Endothelial cell (in vitro differentiated cells): Measurements from ENCODE around the gene TCF15. TPM values are rescaled to one million over a fixed set of nuclear protein-coding genes. Genes with fewer than 3 reads are reported as not detected.

Experiments used
- DNase-seq: peaks from one replicate; pipeline ENCODE4 v3.0.0; 2021; ENCODE audit warnings: low spot score
- H3K27ac Mint-ChIP-seq: one replicate; pipeline ENCODE4 v1.8.0; 2021; ENCODE audit warnings: mixed read lengths, inconsistent platforms; ENCODE audit not compliant: unreplicated experiment
- H3K27me3 Mint-ChIP-seq: one replicate; pipeline ENCODE4 v1.8.0; 2021; ENCODE audit warnings: mild to moderate bottlenecking, moderate library complexity, mixed read lengths, inconsistent platforms; ENCODE audit not compliant: unreplicated experiment
- H3K36me3 Mint-ChIP-seq: one replicate; pipeline ENCODE4 v1.8.0; 2021; ENCODE audit warnings: mild to moderate bottlenecking, low read depth, mixed read lengths, inconsistent platforms; ENCODE audit not compliant: unreplicated experiment
- H3K4me1 Mint-ChIP-seq: one replicate; pipeline ENCODE4 v1.8.0; 2021; ENCODE audit warnings: mild to moderate bottlenecking, mixed read lengths, inconsistent platforms; ENCODE audit not compliant: unreplicated experiment
- H3K4me3 Mint-ChIP-seq: one replicate; pipeline ENCODE4 v1.8.0; 2021; ENCODE audit warnings: mild to moderate bottlenecking, mixed read lengths, inconsistent platforms; ENCODE audit not compliant: unreplicated experiment
- H3K9me3 Mint-ChIP-seq: one replicate; pipeline ENCODE4 v1.8.0; 2021; ENCODE audit warnings: mixed read lengths, inconsistent platforms; ENCODE audit not compliant: unreplicated experiment
- total RNA-seq: library from RNA; stranded (reverse); fragmentation: NEBNext Ultra II Directional; extraction: Animal tissue kit (Norgen Biotek cat#: 25700); gene quantifications from one replicate; pipeline ENCODE4 v1.2.1, GENCODE V29; 2021; ENCODE audit not compliant: unreplicated experiment
- TF ChIP-seq, protein P1 (sequence below): fragments of 200-600 bp; sonication (generic); IDR thresholded peaks from one replicate; pipeline ENCODE4 v1.5.0; 2021; ENCODE audit warnings: antibody characterized with exemption; ENCODE audit not compliant: unreplicated experiment

Gene TCF15
- total RNA-seq, 1 donor from 2014 or later: 6.6 TPM

GRCh38 chr20:641516-641875 lies 31.4 kb upstream of the TCF15 start:
- peak; percentile 32 for DNase-seq
- Mint-ChIP-seq H3K4me3 (no peak overlapping the region), H3K9me3 (no peaks in the 10 kb centered on the region), H3K36me3 (no peaks in the 10 kb centered on the region), H3K4me1 (peaks cover 5% of the 10 kb centered on the region), H3K27ac (peak overlapping the region; percentile 45), H3K27me3 (peaks cover 8% of the 10 kb centered on the region)
- TF ChIP-seq, protein P1, sequence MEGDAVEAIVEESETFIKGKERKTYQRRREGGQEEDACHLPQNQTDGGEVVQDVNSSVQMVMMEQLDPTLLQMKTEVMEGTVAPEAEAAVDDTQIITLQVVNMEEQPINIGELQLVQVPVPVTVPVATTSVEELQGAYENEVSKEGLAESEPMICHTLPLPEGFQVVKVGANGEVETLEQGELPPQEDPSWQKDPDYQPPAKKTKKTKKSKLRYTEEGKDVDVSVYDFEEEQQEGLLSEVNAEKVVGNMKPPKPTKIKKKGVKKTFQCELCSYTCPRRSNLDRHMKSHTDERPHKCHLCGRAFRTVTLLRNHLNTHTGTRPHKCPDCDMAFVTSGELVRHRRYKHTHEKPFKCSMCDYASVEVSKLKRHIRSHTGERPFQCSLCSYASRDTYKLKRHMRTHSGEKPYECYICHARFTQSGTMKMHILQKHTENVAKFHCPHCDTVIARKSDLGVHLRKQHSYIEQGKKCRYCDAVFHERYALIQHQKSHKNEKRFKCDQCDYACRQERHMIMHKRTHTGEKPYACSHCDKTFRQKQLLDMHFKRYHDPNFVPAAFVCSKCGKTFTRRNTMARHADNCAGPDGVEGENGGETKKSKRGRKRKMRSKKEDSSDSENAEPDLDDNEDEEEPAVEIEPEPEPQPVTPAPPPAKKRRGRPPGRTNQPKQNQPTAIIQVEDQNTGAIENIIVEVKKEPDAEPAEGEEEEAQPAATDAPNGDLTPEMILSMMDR: no peak

DNA sequence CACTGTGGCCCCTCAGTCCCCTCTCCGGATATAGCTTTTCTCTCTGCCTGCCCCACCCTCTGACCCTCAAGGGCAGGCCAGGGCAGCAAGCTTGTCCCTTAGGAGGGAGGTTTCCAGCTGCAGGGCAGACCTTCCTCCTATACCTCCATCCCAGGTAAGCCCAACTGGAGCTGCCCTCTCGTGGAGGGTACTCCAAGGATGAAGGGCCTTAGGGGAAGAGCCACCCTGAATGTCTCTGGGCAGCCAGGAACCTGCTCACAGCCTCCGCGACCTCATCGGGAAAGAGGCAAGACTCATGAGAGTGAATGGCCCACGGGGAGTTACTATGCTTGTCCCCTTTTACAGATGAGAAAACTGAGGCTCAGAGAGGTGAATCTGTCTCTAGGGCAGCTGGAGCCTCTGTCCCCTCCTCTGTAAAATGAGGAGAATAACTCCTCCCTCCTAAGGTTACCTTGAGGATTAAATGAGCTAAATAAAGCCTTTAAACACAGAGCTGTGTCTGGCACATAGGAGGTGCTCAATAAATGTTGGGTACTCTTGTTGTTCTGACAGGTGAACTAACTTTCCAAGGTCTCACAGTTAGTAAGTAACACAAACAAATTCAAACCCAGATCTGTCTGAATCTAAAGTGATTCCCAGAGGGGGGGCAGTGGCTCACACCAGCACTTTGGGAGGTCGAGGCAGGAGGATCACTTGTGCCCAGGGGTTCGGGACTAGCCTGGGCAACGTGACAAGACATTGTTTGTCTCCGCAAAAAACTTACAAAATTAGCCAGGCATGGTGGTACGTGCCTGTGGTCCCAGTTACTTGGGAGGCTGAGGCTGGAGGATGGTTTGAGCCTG lies 30.8 kb upstream of the TCF15 start:
- Mint-ChIP-seq H3K36me3 (no peaks in the 10 kb centered on the region), H3K9me3 (no peaks in the 10 kb centered on the region), H3K4me3 (no peak overlapping the region), H3K4me1 (peaks cover 5% of the 10 kb centered on the region), H3K27me3 (peaks cover 9% of the 10 kb centered on the region), H3K27ac (peak overlapping the region; percentile 36)
- no peak for DNase-seq
- TF ChIP-seq, protein P1: no peak

DNA sequence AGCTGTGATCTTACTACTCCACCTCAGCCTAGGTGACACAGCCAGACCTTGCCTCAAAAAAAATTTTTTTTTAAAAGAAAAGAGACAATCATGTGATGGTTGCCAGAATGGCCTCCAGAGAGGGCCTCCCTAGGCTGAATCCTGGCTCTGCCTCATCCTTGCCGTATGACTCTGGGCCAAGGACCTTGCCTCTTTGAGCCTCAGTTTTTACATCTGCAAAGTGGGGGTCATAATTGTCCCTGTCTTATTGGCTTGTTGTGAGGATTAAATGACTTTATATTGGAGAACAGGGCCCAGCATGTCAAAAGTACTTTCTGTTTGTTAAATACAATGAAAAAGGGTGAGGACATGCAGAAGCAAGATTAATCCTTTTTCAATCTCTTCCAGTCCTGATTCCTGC lies 28.5 kb upstream of the TCF15 start:
- Mint-ChIP-seq H3K27me3 (peaks cover 9% of the 10 kb centered on the region), H3K36me3 (no peaks in the 10 kb centered on the region), H3K27ac (no peak overlapping the region), H3K4me3 (no peak overlapping the region), H3K9me3 (no peaks in the 10 kb centered on the region), H3K4me1 (peaks cover 5% of the 10 kb centered on the region)
- TF ChIP-seq, protein P1: no peak
- no peak for DNase-seq

- TF ChIP-seq, protein P1: no peak
- H3K4me1 Mint-ChIP-seq: peaks cover 5% of the 10 kb centered on the region
- no peak overlapping the region for H3K4me3 Mint-ChIP-seq
- peaks cover 4% of the 10 kb centered on the region for H3K27me3 Mint-ChIP-seq
- H3K27ac Mint-ChIP-seq: no peak overlapping the region
- no peaks in the 10 kb centered on the region for H3K36me3 Mint-ChIP-seq
- no peak for DNase-seq
- H3K9me3 Mint-ChIP-seq: no peaks in the 10 kb centered on the region
These were observed 27.4 kb upstream of the TCF15 start for GRCh38 chr20:637559-637958.

DNA sequence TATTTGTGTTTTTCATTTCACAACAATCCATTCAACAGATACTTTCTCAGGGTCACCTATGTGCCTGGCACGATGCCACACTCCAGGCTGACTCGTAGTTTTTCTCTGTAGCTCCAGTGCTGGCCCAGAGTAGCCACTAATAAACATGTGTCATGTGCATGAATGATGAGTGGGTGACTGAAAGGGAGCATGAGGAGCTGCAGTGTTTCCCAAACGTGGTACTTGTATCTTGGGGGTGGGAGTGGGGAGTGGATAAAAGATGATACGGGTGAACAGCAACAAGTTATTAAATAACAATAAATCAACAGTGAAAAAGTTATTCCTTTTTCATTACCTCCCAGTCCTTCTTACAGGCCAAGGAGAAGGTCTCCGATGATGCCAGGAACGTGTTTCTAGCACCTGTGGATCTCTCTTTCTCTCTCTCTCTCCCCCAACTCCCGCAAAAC lies 25.8 kb upstream of the TCF15 start:
- no peaks in the 10 kb centered on the region for H3K36me3 Mint-ChIP-seq
- H3K4me3 Mint-ChIP-seq: no peak overlapping the region
- DNase-seq: no peak
- H3K9me3 Mint-ChIP-seq: no peaks in the 10 kb centered on the region
- TF ChIP-seq, protein P1: no peak
- H3K4me1 Mint-ChIP-seq: no peaks in the 10 kb centered on the region
- peaks cover 4% of the 10 kb centered on the region for H3K27me3 Mint-ChIP-seq
- H3K27ac Mint-ChIP-seq: no peak overlapping the region
